K562 (cell line): ENCODE data around the gene CUX1. TPM values are rescaled to one million over a fixed set of nuclear protein-coding genes. Genes with fewer than 3 reads are reported as not detected.

ENCODE experiments used
- ATAC-seq: fragments of 200-7000 bp; cut with Tn5 transposase; 3 replicates; pipeline ENCODE4 v1.9.1; 2020; ENCODE audit warnings: moderate library complexity
- BruUV-seq: library from RNA; stranded (reverse); fragments of 400-500 nt; replicated peaks from 2 replicates; lab custom pipeline; 2021; lab: Mats Ljungman, UMichigan
- CTCF ChIA-PET: fragments of 300-600 bp; formaldehyde crosslinking; extraction: SDS; loops from one replicate; lab custom pipeline; 2021; ENCODE audit warnings: low intra/inter-chr PET ratio; lab: Yijun Ruan, JAX
- POLR2A ChIA-PET: fragments of 300-600, 350-650 bp; sonication (Branson Sonifier 250); formaldehyde crosslinking; extraction: SDS; loops from one replicate; lab custom pipeline; 2021; ENCODE audit warnings: antibody characterized with exemption, inconsistent platforms; lab: Yijun Ruan, JAX
- DNase-seq, 4 experiments: peaks; one replicate each; pipeline versions ENCODE4 v3.0.0 to v3.0.0-alpha.2; 2011 to 2018; ENCODE audit warnings: low spot score in 3 of 4, mixed read lengths in 3 of 4; ENCODE audit errors: extremely low read depth in 1 of 4
- FAIRE-seq: peaks from 2 replicates; lab custom pipeline; 2011; peaks lifted over from hg19 to GRCh38; lab: Jason Lieb, UNC
- H2AFZ ChIP-seq: 2 replicates; pipeline ENCODE4 v1.6.0; 2011; ENCODE audit warnings: low read depth, low read length, control low read depth, inconsistent platforms
- H3K27ac ChIP-seq: fragments of 200-600 bp; 3 replicates; pipeline ENCODE4 v1.8.0; 2011; ENCODE audit warnings: low read depth, mild to moderate bottlenecking, control low read depth, inconsistent platforms, low read length, moderate library complexity, mixed read lengths; ENCODE audit errors: extremely low read depth
- H3K27me3 ChIP-seq, 2 experiments: fragments of 300-600 bp in 1 of 2; 2 replicates in 1 of 2; 3 replicates in 1 of 2; pipeline versions ENCODE4 v1.6.0 to v1.8.0; 2011; ENCODE audit warnings: inconsistent platforms in 2 of 2, low read length in 2 of 2, mild to moderate bottlenecking in 1 of 2, mixed read lengths in 1 of 2, moderate library complexity in 1 of 2; ENCODE audit not compliant: control insufficient read depth in 2 of 2, insufficient read depth in 2 of 2
- H3K36me3 ChIP-seq: fragments of 300-600 bp; 3 replicates; pipeline ENCODE4 v1.8.0; 2011; ENCODE audit warnings: mild to moderate bottlenecking, low read length, inconsistent platforms; ENCODE audit not compliant: control insufficient read depth, insufficient read depth
- H3K4me1 ChIP-seq, 2 experiments: fragments of 200-600 bp in 1 of 2; replicated peaks in 1 of 2; 2 replicates in 1 of 2; 3 replicates in 1 of 2; pipeline versions ENCODE4 v1.5.1 to v1.8.0; 2011; ENCODE audit warnings: inconsistent platforms in 2 of 2, low read length in 2 of 2, mild to moderate bottlenecking in 1 of 2, mixed read lengths in 1 of 2, moderate library complexity in 1 of 2; ENCODE audit not compliant: control insufficient read depth in 2 of 2, insufficient read depth in 2 of 2
- H3K4me2 ChIP-seq: 2 replicates; pipeline ENCODE4 v1.6.1; 2011; ENCODE audit warnings: low read length, control low read depth, inconsistent platforms, mixed read lengths; ENCODE audit not compliant: insufficient read depth
- H3K4me3 ChIP-seq: fragments of 200-600 bp; sonication (generic), shearing (Covaris generic); 2 replicates; pipeline ENCODE4 v1.5.1; 2016; ENCODE audit warnings: control low read depth, inconsistent platforms
- H3K79me2 ChIP-seq: fragments of 200-600 bp; 3 replicates; pipeline ENCODE4 v1.8.0; 2011; ENCODE audit warnings: low read length, inconsistent platforms; ENCODE audit not compliant: control insufficient read depth, insufficient read depth
- H3K9ac ChIP-seq, 2 experiments: 2 replicates each; pipeline versions ENCODE4 v1.6.0 to v1.6.1; 2011; ENCODE audit warnings: low read depth in 2 of 2, low read length in 2 of 2, control low read depth in 1 of 2, inconsistent platforms in 1 of 2, mild to moderate bottlenecking in 1 of 2, mixed read lengths in 1 of 2; ENCODE audit not compliant: insufficient read depth in 1 of 2
- H3K9me1 ChIP-seq: one replicate; pipeline ENCODE4 v1.6.0; 2011; ENCODE audit warnings: inconsistent platforms, mild to moderate bottlenecking, low read length, moderate library complexity; ENCODE audit not compliant: control insufficient read depth, insufficient read depth
- H3K9me3 ChIP-seq: replicated peaks from 2 replicates; pipeline ENCODE4 v1.5.1; 2011; ENCODE audit warnings: low read depth, low read length, inconsistent platforms; ENCODE audit not compliant: control insufficient read depth, insufficient read depth
- H4K20me1 ChIP-seq: replicated peaks from 2 replicates; pipeline ENCODE4 v1.6.1; 2011; ENCODE audit warnings: low read length, inconsistent platforms, mixed read lengths; ENCODE audit not compliant: control insufficient read depth, insufficient read depth
- CHD7 ChIP-seq: fragments of 200-600 bp; sonication (generic); IDR thresholded peaks from one replicate; pipeline ENCODE4 v1.6.1; 2012; ENCODE audit warnings: mild to moderate bottlenecking, low read depth, low read length, inconsistent platforms
- EHMT2 ChIP-seq: fragments of 450-650 bp; IDR thresholded peaks from 2 replicates; pipeline ENCODE4 v1.6.1; 2018; ENCODE audit warnings: antibody characterized with exemption
- GABPB1 ChIP-seq: sonication (generic); formaldehyde crosslinking; IDR thresholded peaks from 2 replicates; pipeline ENCODE4 v1.8.0; 2022; ENCODE audit warnings: mild to moderate bottlenecking, missing genetic modification reagents
- HES1 ChIP-seq: fragments of 450-650 bp; IDR thresholded peaks from 2 replicates; pipeline ENCODE4 v1.6.1; 2016; ENCODE audit warnings: low read depth, mild to moderate bottlenecking, moderate library complexity
- SUPT5H ChIP-seq: fragments of 450-650 bp; IDR thresholded peaks from 2 replicates; pipeline ENCODE4 v1.6.1; 2016
- XRCC4 ChIP-seq: IDR thresholded peaks from one replicate; pipeline ENCODE4 v1.6.1; 2011; ENCODE audit not compliant: insufficient read depth, insufficient read length; ENCODE audit errors: extremely low read depth
- WGBS: fragments of 100-300 bp; shearing (Covaris generic); methylation state at CpG from one replicate; pipeline ENCODE4 v1.1.6; 2016; ENCODE audit warnings: low coverage, mixed read lengths; ENCODE audit not compliant: insufficient coverage; ENCODE audit errors: missing lambda C conversion rate; 5-methylcytosine and 5-hydroxymethylcytosine counted together
- in situ Hi-C: fragments of 300-500 bp; cut with MboI; formaldehyde crosslinking; loops from 4 replicates; pipeline ENCODE4 v1.15.0; 2018; ENCODE audit warnings: inconsistent platforms, mixed read lengths
- intact Hi-C: fragments of 100-400 bp; cut with micrococcal nuclease; formaldehyde crosslinking; loops from 2 replicates; pipeline ENCODE4 v1.14.2; 2022
- polyA plus RNA-seq, 8 experiments: library from polyadenylated mRNA; depleted of rRNA in 4 of 8; stranded (reverse) in 5 of 8; unstranded in 3 of 8; fragments of >200 nt; fragmentation: Nextera tagmentation in 2 of 8; fragmentation: Illumina TruSeq in 1 of 8; extraction: Ambion mirVana in 2 of 8; extraction: Trizol in 1 of 8; gene quantifications; 2 replicates each; pipeline versions ENCODE4 v1.2.1 to v1.2.3, GENCODE V29; 2011 to 2014; ENCODE audit warnings: inconsistent platforms in 1 of 8, missing spikeins in 1 of 8
- total RNA-seq, 7 experiments: library from RNA; depleted of rRNA in 6 of 7; stranded (reverse); fragments of >200 nt in 6 of 7; fragmentation: Illumina TruSeq in 2 of 7; extraction: Trizol in 2 of 7; gene quantifications; 2 replicates each; pipeline versions ENCODE4 v1.2.1 to v1.2.3, GENCODE V29; 2011 to 2021; ENCODE audit warnings: low replicate concordance in 1 of 7

The CUX1 gene
- total and polyA plus RNA-seq, 9 of the 15 experiments (the other 6 are each of a cell fraction or from before 2014, with no cell fraction given) = 3.6 to 55.3 (median 25.2) TPM

- Histone ChIP-seq H3K9me3 (no peaks in the 10 kb centered on the region), H3K36me3 (peaks cover 44% of the 10 kb centered on the region; the same call in 2 of the 3 replicates), H3K9me1 (no peaks in the 10 kb centered on the region), H3K4me2 (no peak overlapping the region), H2AFZ (no peak overlapping the region), H3K79me2 (no peaks in the 10 kb centered on the region), H3K9ac (no peak overlapping the region), H3K4me1 (no peaks in the 10 kb centered on the region), H3K27ac (no peak overlapping the region), H3K27me3 (no peaks in the 10 kb centered on the region), H3K4me3 (no peak overlapping the region), H4K20me1 (no peaks in the 10 kb centered on the region; the same call in 1 of the 2 replicates)
- FAIRE-seq (no peak), ATAC-seq (no peak), DNase-seq (no peak)
- 86% methylated on average over 14 of the region's 14 CpGs for WGBS
- in situ Hi-C loops = no loop called here
- no TSS peak for BruUV-seq
- intact Hi-C loops = no loop called here
- CTCF ChIA-PET = no interaction called here
- POLR2A ChIA-PET = no interaction called here
- no peak for TF ChIP-seq SUPT5H
- TF ChIP-seq HES1 = no peak
- no peak for TF ChIP-seq XRCC4
- TF ChIP-seq GABPB1 (CRISPR knock-in tag) = no peak
- no peak for TF ChIP-seq CHD7
- TF ChIP-seq EHMT2 = no peak
These were observed 352.4 kb downstream of the CUX1 start for GRCh38 chr7:102169651-102170392.
